8988T (cell line): ENCODE data around the gene MACROH2A2.
A peak's percentile ranks its signal among the peaks of the same experiment; 100 is the strongest.
"Not testable (repeated sequence)": the region's sequence is repeated elsewhere in the genome, so short reads cannot be mapped to it uniquely, and the experiment has no call there.

Source experiments
- DNase-seq: peaks from one replicate; pipeline ENCODE4 v3.0.0; 2011

Gene MACROH2A2

DNA sequence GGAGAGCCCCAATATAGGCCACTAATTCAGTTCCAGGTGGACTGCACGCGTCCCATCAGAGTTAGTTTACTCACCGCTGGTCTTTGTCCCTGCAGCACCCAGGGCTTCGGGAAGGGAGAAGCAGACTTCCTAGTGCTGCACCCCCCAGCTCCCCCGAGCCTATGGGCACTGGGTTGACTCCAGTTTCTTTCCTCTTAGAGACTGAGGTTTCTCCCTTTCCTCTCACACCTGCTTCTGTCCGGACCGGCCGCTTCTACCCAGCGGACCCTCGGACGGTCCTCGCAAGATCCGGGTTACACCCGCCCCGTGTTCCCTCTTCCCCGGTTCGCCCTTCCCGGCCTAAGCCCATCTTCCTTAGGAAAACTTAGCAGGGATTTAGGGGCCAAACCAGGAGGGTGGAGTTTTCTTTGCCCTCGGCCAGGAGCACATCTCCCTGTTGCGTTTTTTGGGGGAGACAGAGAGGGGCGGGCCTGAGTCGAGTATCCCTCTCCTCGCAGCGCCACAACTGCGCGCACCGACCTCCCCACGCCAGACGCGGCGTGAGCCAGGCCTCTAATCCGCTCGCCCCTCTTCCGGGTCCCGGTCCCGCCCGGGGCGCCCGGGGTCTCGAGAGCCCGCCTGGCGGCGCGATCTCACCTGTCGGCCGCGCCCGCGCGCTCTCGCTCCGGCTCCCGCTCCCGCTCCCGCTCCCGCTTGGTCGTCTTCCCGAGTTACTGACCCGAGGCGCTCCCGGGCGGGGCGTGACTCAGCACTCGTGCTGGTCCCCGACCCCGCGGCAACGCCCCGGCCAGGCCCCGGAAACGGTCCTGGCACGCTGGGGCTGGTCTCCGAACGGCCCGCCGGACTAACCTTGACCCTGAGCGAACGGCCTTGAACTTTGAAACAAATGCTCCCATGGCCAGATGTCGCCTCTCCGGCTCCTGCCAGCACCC lies 79.7 kb downstream of the MACROH2A2 start, which contains the start of gene AIFM2:
TSS of gene AIFM2 (minus strand) at position 728 of the 932 bp plus-strand sequence. CDS start 8,741 bp downstream, outside the sequence.
- peak; percentile 92 for DNase-seq

DNA sequence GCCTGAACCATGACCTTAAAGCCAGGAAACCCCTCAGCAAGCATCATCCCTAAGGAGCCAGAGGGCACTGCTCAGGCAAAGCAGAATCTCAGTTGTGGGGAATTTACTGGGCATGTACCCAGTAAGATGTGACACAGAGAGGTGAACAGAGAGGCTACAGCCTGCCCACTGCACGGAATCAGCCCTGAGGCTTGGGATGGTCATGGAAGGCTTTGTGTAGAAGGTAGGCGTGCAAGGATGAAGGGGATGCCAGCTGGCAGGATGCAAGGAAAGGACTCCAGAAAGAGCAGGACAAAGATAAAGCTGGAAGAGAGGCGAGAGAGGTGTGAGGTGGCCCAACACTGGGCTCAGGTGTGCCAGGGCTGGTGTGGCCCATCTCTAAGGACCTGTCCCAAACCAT lies 82.4 kb downstream of the MACROH2A2 start:
- DNase-seq, result no peak

DNA sequence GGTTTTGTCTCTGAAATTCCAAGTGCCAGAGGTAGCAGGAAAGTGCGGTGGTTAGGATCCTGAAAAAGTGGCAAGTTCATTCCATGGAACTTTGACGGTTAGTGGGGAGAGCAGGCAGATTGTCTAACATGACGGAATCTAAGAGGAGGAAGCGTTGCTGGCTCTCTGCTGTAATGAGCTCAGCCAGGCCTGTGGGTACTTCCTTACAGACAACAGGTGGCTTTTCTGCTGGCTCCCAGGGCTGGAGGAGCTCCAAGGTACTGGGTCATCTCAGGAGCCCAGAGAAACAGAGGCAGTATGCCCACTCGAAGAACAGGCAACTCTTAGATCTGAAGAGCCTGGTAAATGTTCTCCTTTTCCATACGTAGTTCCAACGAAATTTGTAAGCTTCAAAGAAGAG lies 83.0 kb downstream of the MACROH2A2 start:
- DNase-seq, result no peak

DNA sequence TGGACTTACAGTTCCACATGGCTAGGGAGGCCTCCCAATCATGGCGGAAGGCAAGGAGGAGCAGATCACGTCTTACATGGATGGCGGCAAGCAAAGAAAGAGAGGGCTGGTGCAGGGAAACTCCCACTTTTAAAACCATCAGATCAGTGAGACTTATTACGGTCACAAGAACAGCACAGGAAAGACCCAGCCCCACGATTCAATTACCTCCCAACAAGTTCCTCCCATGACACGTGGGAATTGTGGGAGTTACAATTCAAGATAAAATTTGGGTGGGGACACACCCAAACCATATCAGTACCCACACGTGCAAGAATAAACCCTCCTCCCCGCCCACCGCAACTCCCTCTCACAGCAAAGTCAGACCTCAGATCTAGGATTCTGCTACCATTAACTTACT lies 84.5 kb downstream of the MACROH2A2 start:
- DNase-seq, result no peak

DNA sequence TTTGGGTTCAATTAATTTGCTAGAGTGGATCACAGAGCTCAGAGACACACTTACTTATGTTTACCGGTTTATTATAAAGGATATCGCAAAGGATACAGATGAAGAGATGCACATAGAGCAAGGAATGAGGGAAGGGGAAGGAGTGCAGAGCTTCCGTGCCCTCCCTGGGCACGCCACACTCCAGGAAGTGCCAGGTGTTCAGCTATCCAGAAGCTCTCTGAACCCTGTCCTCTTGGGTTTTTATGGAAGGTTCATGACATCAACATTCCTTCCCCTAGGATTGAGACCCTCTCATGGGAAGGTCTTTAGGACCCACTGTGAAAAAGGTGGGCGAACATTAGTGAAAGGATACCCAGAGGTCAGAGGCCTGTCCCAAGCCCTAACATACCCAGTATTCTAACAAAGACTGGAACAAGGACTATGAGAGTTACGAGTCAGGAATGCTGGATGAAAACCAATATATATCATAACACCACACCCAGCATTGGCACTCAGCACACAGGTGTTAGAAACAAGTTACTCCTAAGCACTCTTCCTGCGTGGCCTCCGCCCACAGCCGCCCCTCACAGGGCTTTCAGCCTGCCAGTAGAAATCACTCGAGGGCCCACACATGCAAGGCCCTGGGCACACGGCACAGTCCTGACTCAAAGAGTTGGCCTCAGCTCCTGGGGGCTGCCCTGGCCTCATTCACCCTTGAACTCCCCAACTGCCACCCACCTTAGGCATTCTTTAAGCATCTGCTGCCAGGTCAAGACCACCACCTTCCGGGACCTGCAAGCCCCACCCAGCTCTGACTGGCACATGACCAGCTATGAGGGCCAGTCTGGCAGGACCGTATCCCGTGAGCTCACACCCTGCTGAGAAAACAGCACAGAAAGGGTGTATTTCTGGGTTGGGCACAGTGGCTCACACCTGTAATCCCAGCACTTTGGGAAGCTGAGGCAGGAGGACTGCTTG lies 85.6 kb downstream of the MACROH2A2 start:
- no peak for DNase-seq

DNA sequence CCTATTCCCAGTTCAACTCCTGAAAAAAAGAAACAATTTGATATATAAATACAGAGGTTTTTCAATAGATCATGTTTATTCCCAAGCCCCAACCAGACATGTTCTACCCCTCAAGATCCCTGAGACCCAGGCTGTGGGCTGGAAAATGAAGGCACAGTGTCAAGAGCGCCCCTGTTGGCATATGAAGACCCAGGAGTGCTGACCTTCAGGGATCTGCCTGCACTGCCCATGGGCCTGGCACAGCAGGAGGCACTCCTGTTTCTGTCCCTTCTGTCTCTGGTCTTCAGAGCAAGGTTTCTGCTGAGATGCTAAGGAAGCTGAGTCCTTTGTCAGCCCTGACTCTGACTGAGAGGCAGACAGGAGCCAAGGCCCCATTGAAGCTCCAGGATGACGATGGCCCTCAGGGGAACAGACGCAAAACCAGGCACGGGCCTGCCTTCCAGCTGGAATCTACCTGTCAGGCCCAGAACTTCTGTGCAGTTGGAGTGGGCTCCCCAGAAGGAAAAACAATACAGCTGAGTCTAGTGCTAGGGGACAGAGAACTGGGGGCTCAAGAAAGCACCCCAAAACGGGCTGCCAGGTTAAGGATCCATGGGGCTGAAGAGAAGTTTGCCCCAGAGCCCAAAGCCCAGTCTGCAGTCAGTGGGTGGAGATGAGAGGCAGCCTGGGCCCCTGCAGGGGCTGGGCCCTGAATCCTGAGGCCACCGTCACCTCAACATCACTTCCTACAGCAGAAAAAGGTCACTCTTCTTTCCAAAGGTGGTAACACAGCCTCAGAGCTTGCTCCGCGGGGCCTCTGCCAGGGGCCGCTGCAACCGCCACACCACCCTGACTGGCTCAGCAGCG lies 86.7 kb downstream of the MACROH2A2 start:
- no peak for DNase-seq

DNA sequence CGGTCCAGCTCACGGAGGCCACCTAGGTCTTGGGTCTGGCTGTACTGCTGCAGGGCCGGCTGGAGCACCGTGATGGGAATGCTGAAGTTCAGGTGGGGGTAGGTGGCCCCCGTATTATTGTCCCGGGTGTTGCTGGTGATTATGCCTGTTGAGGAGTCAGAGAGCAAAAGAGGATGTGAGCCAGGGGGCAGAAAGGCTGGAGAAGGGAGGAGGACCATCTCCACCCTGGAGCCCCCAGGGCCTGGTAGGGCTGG lies 87.3 kb downstream of the MACROH2A2 start:
- DNase-seq, result no peak

DNA sequence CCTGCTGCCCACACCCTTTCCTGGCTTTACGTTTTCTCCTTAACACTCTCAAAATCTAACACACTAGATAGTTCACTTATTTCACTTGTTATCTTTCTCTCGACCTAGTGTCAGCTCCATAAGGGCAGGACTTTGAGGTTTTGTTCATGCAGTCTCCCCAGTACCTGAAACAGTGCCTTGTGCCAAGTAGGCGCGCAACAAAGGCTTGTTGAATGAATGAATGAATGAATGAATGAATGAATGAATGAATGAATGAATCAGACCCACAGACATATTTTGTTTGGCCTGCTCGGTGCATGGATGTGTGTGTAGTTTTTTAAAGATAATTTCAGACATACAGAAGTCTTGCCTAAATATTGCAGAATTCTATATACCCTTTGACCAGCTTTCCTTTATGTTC lies 87.7 kb downstream of the MACROH2A2 start:
- no peak for DNase-seq

DNA sequence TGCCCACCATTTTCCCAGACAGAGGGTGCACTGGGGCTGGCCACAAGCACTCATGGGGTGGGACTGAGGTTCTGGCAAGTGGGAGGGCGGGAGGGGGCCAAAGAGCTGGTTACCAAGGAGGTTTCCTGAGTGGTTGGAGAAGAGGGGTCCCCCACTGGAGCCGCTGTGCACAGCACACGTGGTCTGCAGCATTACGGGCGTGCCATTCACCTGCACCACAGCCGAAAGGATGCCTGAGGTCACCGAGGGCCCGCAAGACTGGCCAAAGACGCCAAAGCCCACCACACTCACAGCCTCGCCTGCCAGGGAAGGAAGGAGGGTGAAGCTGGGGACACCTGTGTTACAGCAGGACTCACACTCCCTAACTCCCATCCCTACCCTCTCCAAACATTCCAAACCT lies 89.9 kb downstream of the MACROH2A2 start:
- no peak for DNase-seq

DNA sequence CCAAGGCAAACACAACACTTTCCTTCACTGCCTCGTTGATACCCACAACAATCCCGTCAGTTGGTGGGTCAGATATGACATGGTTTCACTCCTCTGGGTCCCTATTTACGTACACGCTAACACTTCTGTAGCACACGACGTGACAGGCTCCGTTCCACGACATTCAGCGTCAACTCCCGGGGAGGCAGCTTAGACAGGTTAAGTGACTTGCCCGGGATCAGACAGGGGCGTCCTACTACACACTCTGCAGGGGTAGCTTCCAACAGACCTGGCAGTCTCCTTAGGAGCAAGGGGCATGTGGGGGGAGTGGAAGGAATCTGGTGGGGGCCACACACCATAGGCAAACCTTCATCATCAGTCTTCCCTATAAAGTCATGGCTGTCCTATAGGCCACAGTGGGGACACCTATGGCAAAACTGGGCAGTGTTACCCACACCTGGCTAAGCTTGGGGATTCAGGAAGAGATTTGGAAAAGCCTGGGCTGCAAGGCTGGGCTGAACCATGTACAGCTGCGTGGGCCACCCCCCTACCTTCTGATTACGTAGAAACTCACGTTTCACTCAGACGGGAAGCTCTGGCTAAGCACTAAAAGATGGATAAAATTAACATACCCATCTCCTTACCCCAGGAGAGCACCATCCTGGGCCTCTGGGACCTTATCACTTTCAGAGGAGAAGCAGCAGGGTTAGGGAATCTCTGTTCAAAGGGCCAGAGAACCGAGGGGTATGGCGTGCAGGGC lies 91.9 kb downstream of the MACROH2A2 start:
- DNase-seq, result no peak

DNA sequence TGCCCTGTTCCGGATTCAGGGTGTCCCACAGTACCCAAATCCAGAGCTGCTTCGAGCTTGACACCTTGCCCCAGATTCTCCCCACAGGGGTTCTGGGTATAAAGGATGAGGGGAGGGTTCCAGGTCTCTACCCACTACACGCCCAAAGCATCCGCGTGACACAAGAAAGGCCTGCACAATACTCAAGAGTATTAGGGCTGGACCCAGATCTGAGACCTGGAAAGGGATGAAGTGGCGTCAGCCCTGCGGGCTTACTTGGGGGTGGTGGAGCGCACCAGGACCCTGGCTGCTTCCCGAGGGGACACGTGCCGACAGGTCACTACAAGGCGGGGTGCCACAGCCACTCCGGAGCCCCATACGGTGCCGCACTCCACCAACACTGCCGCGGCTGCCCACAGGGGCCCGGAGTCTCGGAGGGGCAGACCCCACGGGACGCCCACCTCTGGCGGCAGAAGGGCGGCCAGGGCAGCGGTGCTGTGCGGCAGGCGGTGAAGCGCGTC lies 92.6 kb downstream of the MACROH2A2 start:
- DNase-seq, result no peak

DNA sequence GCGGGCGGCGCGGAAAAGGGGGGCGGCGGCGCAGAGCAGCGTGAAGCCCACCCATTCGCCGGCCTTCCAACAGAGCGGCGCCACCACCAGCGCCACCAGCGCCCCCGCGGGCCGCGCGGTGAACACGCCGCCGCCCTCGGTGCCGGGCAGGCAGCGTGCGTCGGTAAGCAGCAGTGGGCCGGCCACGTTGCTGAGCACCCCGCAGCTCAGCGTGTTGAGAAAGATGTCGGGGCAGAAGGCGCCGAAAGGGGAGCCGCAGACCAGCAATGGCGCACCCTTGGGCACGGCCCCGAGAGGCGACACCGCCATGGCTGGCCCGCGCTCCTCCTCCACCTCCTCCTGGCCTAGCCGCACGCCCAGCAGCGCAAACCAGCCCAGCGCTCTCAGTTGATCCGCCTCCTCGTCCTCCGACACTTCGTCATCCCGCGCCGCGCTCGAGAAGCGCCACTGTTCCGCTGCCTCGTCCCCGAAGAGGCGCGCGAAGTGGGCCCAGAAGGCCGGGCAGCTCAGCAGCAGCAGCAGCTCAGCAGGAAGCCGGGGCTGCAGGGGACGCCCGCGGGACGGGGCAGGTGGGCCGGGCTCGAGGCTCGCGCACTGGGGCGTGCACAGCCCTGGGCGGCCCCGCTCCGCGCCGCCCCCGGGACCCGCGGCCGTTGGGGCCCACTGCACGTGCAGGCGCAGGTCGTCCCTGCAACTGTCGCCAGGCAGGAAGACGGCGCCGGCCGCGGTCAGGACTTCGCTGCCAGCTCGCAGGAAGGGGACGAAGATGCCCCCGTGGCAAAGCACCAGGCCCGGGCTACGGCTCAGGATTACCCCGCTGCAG lies 93.2 kb downstream of the MACROH2A2 start:
- peak; percentile 68 for DNase-seq

DNA sequence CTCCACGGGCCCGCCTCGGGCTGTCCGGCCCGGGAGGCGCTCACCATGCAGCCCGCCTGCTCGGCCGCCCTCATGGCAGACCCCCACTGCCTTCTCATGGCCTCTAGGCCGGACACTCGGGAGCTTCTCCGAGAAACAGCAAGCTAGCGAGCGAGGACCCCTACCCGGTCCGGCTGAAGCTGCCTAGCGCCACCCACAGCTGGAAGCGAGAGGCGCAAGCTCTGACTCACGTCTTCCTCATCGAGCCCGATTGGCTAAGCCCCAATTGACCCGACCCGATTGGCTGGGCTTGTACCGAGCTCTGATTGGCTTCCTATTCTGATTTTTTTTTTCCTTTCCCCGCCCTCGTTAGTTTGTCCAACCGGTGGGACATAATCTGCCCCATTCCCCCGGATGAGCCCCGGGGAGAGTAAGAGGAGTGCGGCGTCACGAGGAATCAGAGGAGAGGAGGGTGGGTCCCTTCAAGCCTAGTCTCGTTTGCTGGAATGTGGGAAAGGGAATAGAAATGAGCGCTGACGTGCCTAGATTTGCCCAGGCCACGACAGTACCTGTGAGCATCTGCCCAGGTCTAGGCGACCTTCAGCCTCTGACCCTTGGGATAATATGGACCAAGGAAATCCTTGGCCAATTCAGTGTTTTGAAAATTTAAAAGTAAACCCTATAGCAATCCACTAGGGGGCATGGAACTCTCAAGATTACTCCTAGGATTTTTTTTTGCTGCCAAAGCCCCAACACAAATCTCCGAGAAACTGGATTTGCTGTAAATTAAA lies 94.0 kb downstream of the MACROH2A2 start, which contains the start of gene TYSND1:
TSS of gene TYSND1 (minus strand) at position 212 of the 770 bp plus-strand sequence. CDS start at position 98, 114 bp downstream.
- peak; percentile 96 for DNase-seq

DNA sequence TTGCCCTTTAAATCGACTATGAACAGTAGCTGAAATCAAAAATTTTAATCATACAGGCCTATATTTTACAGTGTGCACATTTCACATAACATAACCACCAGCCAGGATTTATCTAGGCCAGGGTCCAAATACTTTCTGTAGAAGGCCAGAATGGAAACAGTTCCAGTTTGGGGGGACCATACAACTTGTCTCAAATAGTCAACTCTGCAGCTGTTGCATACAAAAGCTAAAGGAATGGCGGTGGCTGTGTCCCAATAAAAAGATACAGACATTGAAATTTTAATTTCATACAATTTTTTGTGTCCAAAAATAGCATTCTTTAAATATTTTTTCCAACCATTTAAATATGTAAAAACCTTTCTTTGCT lies 94.6 kb downstream of the MACROH2A2 start:
- DNase-seq, result no peak

DNA sequence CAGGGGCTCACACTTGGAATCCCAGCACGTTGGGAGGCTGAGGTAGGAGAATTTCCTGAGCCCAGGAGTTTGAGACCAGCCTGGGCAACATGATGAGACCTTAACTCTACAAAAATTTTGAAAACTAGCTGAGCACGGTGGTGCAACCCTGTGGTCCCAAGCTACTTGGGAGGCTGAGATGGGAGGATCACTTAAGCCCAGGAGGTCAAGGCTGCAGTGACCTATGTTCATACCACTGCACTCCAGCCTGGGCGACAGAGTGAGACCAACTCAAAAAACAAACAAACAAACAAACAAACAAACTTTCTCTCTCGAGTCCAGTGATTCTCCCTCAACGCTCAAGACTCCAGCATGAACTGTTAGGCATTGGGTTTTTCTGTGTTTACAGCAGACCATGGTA lies 95.9 kb downstream of the MACROH2A2 start:
- DNase-seq, result no peak

DNA sequence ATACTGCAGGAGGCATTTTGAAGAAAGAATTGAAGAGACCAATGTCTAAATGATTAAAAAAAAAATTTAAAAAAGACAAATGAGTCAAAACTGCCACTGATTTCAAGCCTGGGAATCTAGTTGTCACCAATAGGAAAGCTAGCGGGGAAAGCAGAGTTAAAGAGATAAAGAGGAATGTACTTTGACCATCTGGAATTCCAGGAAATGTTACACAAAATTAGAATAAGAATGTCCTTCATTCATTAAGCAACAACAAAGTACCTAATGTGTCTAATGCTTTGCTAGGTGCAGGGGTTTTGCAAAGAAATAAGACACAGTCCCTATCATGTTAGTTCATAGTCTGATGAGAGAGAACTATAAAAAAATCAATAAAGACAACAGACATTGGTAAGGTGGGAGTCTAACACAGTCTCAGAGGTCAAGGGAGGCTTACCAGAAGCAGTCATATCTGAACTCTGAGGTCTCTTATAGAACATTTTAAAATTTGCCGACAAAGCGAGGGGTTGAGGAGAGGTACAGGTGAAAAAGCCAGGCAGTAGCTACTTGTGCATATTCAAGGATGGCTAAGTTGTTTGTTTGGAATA lies 102.7 kb downstream of the MACROH2A2 start:
- DNase-seq, result no peak

DNA sequence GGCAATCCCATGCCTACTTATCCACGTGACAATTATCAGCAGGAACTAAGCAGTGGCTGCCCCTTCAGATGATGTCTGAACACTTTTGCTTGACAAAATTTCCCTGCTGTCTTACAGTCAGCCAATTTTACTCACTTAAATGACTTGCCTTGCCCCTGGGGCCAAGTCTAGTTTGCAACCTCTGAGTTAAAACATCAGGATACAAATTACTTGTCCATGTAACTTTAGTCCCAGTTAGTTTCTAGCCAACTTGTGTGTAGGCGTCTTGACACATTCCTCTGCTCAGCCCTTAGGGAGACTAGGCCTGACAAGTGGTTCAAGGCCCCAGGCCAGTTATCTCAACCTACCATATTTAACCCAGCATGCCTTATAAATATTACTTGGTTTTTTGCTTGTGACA lies 105.5 kb downstream of the MACROH2A2 start:
- DNase-seq, result no peak

DNA sequence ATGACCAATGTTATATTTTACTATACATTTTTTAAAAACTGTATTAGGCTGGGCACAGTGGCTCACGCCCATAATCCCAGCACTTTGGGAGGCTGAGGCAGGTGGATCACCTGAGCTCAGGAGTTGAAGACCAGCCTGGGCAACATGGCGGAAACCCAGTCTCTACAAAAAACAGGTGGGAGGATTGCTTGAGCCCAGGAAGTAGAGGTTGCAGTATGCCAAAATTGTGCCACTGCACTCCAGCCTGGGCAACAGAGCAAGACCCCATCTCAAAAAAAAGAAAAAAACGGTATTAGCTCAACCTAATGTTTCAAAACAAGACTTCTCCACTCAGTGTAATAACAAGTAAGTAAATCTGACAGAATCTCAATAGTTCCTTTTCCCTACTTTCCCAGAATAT lies 106.7 kb downstream of the MACROH2A2 start:
- not testable (repeated sequence) for DNase-seq

DNA sequence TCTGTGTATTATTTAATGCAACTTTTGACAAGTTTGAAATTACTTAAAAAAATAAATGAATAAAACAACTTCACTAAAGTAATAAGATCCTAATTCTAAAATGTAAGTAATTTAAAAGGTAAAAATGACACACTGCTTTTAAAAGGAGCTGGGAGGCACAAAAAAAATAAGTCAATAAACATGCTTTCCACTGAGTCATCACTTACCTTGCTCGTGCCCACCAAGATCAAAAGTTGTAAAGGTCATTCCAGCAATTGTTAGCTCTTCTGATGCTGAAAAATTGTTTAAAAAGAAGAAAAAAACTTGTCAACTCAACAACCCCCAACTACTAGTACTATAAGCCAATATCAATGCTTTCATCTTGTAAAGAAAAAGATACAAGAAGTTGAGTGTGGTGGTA lies 108.2 kb downstream of the MACROH2A2 start:
- DNase-seq, result no peak
